CD4-positive, alpha-beta T cell (primary cell): ENCODE measurements around the gene COL13A1. TPM values are rescaled to one million over a fixed set of nuclear protein-coding genes. Genes with fewer than 3 reads are reported as not detected.

Experiments
- ATAC-seq: fragments of 200-7000 bp; cut with Tn5 transposase; one replicate; pipeline ENCODE4 v1.10.0; 2022; ENCODE audit warnings: mild to moderate bottlenecking; ENCODE audit not compliant: poor library complexity
- CTCF ChIA-PET: fragments of 350-600 bp; sonication (Branson Sonifier 250); formaldehyde crosslinking; loops from one replicate; lab custom pipeline; 2021; ENCODE audit warnings: antibody characterized with exemption, inconsistent platforms; lab: Charles Lee
- POLR2A ChIA-PET: fragments of 350-600 bp; sonication (Branson Sonifier 250); formaldehyde crosslinking; loops from one replicate; lab custom pipeline; 2021; ENCODE audit warnings: antibody characterized with exemption, inconsistent platforms; lab: Charles Lee
- DNase-seq, 14 experiments: peaks; one replicate each; pipeline ENCODE4 v3.0.0-alpha.2; 2013 to 2020; ENCODE audit warnings: mixed read lengths in 2 of 14
- H3K27ac ChIP-seq, 2 donors: one replicate each; pipeline versions ENCODE4 v1.5.1 to v1.7.0; 2013; ENCODE audit warnings: low read length in 2 of 2, low read depth in 1 of 2, mild to moderate bottlenecking in 1 of 2
- H3K27me3 ChIP-seq, 2 experiments: 1 replicate in 1 of 2; 2 replicates in 1 of 2; pipeline versions ENCODE4 v1.6.1 to v1.7.0; 2013; ENCODE audit warnings: low read length in 2 of 2, control low read depth in 1 of 2, mild to moderate bottlenecking in 1 of 2, moderate library complexity in 1 of 2; ENCODE audit not compliant: insufficient read depth in 2 of 2, control insufficient read depth in 1 of 2
- H3K36me3 ChIP-seq: one replicate; pipeline ENCODE4 v1.6.1; 2013; ENCODE audit warnings: low read length, control low read depth; ENCODE audit not compliant: insufficient read depth
- H3K4me1 ChIP-seq: one replicate; pipeline ENCODE4 v1.6.1; 2013; ENCODE audit warnings: low read length, control low read depth; ENCODE audit not compliant: insufficient read depth
- H3K4me3 ChIP-seq: one replicate; pipeline ENCODE4 v1.5.1; 2013; ENCODE audit warnings: mild to moderate bottlenecking, low read length, moderate library complexity
- H3K9me3 ChIP-seq, 2 experiments: 1 replicate in 1 of 2; 2 replicates in 1 of 2; pipeline versions ENCODE4 v1.6.1 to v1.7.0; 2013; ENCODE audit warnings: low read length in 2 of 2, mild to moderate bottlenecking in 2 of 2, control low read depth in 1 of 2, moderate library complexity in 1 of 2; ENCODE audit not compliant: control insufficient read depth in 1 of 2, insufficient read depth in 1 of 2
- H3K27ac Mint-ChIP-seq: one replicate; pipeline ENCODE4 v1.8.0; 2020; ENCODE audit warnings: mixed read lengths
- H3K27me3 Mint-ChIP-seq: one replicate; pipeline ENCODE4 v1.8.0; 2021; ENCODE audit warnings: mixed read lengths
- H3K36me3 Mint-ChIP-seq: one replicate; pipeline ENCODE4 v1.8.0; 2021; ENCODE audit warnings: low read depth, mixed read lengths
- H3K4me1 Mint-ChIP-seq: one replicate; pipeline ENCODE4 v1.8.0; 2021; ENCODE audit warnings: low read depth, mixed read lengths
- H3K4me3 Mint-ChIP-seq: one replicate; pipeline ENCODE4 v1.8.0; 2020; ENCODE audit warnings: mild to moderate bottlenecking, mixed read lengths
- H3K9me3 Mint-ChIP-seq: one replicate; pipeline ENCODE4 v1.8.0; 2020; ENCODE audit warnings: mixed read lengths
- CTCF ChIP-seq: fragments of 200-600 bp; IDR thresholded peaks from one replicate; pipeline ENCODE4 v1.8.0; 2022; ENCODE audit warnings: antibody characterized with exemption, mild to moderate bottlenecking
- intact Hi-C, 2 experiments: fragments of 100-400 bp; cut with DNase I in 1 of 2; cut with micrococcal nuclease in 1 of 2; formaldehyde crosslinking; loops; one replicate each; pipeline versions ENCODE4 v1.15.1 to v1.9.0; 2023 to 2025; cut with DNase I, micrococcal nuclease
- total RNA-seq, 174 experiments: library from RNA in 2 of 174; stranded (reverse) in 2 of 174; gene quantifications; one replicate each; pipeline ENCODE4 v1.2.3 and lab custom pipeline; 2021 to 2026

COL13A1 gene
- total RNA-seq, 2 experiments from 2014 or later = not detected

DNA sequence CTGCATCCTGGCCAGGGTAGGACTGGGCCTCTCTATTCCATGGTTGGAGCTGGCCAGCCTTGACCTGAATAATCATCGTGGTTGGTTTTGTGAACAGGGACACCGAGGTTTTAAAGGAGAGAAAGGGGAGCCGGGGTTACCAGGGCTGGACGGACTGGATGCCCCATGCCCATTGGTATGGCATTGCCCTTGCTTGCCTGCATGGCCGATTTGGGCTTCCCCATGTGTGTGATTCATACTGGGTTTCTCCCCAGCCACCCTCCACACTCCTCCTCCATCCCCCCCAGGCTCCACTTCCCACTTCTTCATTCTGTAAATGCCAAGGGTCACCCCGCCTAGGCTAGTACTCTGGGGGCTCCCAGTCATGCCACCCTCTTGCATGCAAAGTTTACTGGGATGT, 152.1 kb downstream of the COL13A1 start:
- H3K36me3 ChIP-seq = no peaks in the 10 kb centered on the region
- no peaks in the 10 kb centered on the region for H3K9me3 ChIP-seq
- Mint-ChIP-seq H3K27ac (no peak overlapping the region), H3K27me3 (peaks cover 7% of the 10 kb centered on the region), H3K4me1 (no peaks in the 10 kb centered on the region), H3K4me3 (no peak overlapping the region), H3K9me3 (no peaks in the 10 kb centered on the region), H3K36me3 (no peaks in the 10 kb centered on the region)
- no peaks in the 10 kb centered on the region for H3K4me1 ChIP-seq
- H3K27ac ChIP-seq = no peak overlapping the region
- CTCF ChIA-PET = no interaction called here
- POLR2A ChIA-PET = no interaction called here
- DNase-seq = peak in 3 of 14 experiments; percentile 22 to 52 (median 46)
- no peak for TF ChIP-seq CTCF
- intact Hi-C loops = no loop called here
- H3K4me3 ChIP-seq = no peak overlapping the region
- ATAC-seq = no peak
- H3K27me3 ChIP-seq = peaks cover 0 to 14% of the 10 kb centered on the region in 2 experiments

- no peak for ATAC-seq
- DNase-seq = no peak
- Histone ChIP-seq H3K4me3 (no peak overlapping the region), H3K9me3 (no peaks in the 10 kb centered on the region), H3K27ac (no peak overlapping the region), H3K36me3 (no peaks in the 10 kb centered on the region), H3K4me1 (no peaks in the 10 kb centered on the region), H3K27me3 (peaks cover 0 to 9% of the 10 kb centered on the region in 2 experiments)
- H3K27ac Mint-ChIP-seq = no peak overlapping the region
- TF ChIP-seq CTCF = no peak
- intact Hi-C loops = no loop called here
- ChIA-PET CTCF (no interaction called here), POLR2A (no interaction called here)
- H3K9me3 Mint-ChIP-seq = no peaks in the 10 kb centered on the region
- H3K4me3 Mint-ChIP-seq = no peak overlapping the region
- H3K4me1 Mint-ChIP-seq = no peaks in the 10 kb centered on the region
- no peaks in the 10 kb centered on the region for H3K36me3 Mint-ChIP-seq
- H3K27me3 Mint-ChIP-seq = peaks cover 16% of the 10 kb centered on the region
Observed at GRCh38 chr10:69955211-69955805, 153.6 kb downstream of the COL13A1 start.

DNA sequence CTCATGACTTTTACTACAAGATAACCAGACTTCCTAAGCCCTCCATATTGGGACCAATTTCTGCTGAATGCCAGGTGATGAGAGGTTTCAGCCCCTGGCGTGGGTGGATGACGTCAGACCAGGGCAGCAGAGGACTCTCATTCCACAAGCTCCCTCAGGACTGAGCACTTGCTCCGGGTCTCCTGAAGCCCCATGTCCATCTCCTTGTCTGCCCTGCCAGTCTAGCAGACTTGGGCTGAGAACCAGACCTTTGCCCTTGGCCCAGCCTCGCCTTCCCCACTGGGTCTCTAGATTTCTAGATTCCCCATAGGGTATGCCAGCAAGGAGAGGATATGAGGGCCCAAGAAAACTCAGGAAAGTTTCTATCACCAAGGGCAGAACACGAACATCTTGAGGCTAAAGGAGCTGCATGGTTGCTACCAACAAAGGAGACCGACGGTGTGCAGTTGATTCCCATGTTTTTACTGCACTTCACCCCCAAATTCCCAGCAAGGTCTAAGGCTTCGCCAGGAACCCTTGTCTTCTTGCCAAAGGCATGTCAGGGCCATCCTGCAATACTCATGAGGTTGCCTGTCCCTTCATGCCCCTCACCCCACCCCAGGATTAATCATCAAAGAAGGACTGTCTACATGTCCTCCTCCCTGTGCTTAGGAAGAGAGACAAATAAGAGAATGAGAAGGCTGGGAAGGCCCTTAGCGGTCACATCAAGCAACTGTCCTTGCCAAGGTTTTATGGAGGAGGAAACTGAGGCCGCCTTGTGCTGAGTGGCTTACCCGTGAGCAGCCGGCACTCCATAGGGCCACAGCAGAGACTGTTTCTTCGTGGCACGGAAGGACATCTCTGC, 154.4 kb downstream of the COL13A1 start:
- ChIA-PET CTCF (no interaction called here), POLR2A (no interaction called here)
- H3K27ac ChIP-seq = no peak overlapping the region
- Mint-ChIP-seq H3K36me3 (no peaks in the 10 kb centered on the region), H3K27ac (no peak overlapping the region), H3K9me3 (no peaks in the 10 kb centered on the region), H3K27me3 (peaks cover 21% of the 10 kb centered on the region), H3K4me3 (no peak overlapping the region), H3K4me1 (no peaks in the 10 kb centered on the region)
- no peaks in the 10 kb centered on the region for H3K4me1 ChIP-seq
- no peaks in the 10 kb centered on the region for H3K36me3 ChIP-seq
- H3K27me3 ChIP-seq = peaks cover 0 to 9% of the 10 kb centered on the region in 2 experiments
- no peaks in the 10 kb centered on the region for H3K9me3 ChIP-seq
- TF ChIP-seq CTCF = no peak
- ATAC-seq (no peak), DNase-seq (no peak)
- H3K4me3 ChIP-seq = no peak overlapping the region
- intact Hi-C loops = no loop called here
